Dendritic cell treated with granulocyte-macrophage colony-stimulating factor and Interleukin-4, amounts not matched to agents 40 ng/mL and 50 ng/mL, for 4 days (primary cell): Measurements from ENCODE around the gene ZBTB32.
A peak's percentile ranks its signal among the peaks of the same experiment; 100 is the strongest.

ENCODE experiments used
- H3K27ac Mint-ChIP-seq: one replicate; pipeline ENCODE4 v1.8.0; 2022; ENCODE audit warnings: mild to moderate bottlenecking, mixed read lengths
- H3K27me3 Mint-ChIP-seq: one replicate; pipeline ENCODE4 v1.8.0; 2022; ENCODE audit warnings: mild to moderate bottlenecking, mixed read lengths
- H3K36me3 Mint-ChIP-seq: one replicate; pipeline ENCODE4 v1.8.0; 2022; ENCODE audit warnings: low read depth, mixed read lengths
- H3K4me1 Mint-ChIP-seq: one replicate; pipeline ENCODE4 v1.8.0; 2022; ENCODE audit warnings: low read depth, mixed read lengths
- H3K4me3 Mint-ChIP-seq: one replicate; pipeline ENCODE4 v1.8.0; 2022; ENCODE audit warnings: mild to moderate bottlenecking, moderate library complexity, mixed read lengths
- H3K9me3 Mint-ChIP-seq: one replicate; pipeline ENCODE4 v1.8.0; 2022; ENCODE audit warnings: mixed read lengths
- intact Hi-C: fragments of 100-400 bp; cut with micrococcal nuclease; formaldehyde crosslinking; loops from one replicate; pipeline ENCODE4 v1.15.0; 2022

Gene ZBTB32

GRCh38 chr19:35712567-35713505 is 8.5 kb downstream of the ZBTB32 start:
- Mint-ChIP-seq H3K36me3 (peaks cover 7% of the 10 kb centered on the region), H3K4me3 (no peak overlapping the region), H3K27me3 (peaks cover 26% of the 10 kb centered on the region), H3K4me1 (peaks cover 31% of the 10 kb centered on the region), H3K9me3 (no peaks in the 10 kb centered on the region), H3K27ac (no peak overlapping the region)
- intact Hi-C loops = no loop called here

DNA sequence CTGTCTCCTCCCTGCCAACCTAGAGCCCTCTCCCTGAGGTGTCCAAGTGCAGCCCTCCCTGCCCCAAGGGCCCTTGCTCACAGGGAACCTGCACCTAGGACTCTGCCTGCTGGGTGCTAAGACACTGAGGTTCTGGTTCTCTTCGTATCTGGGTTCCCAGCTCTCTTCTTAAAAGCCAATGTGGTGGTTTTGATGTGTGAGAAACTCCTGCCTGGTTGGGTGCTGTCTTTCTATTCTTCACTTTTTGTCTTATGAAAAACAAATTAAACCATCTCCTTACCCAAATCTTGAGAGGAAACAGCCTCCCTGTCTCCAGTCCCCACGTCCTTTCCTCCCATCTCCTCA is 9.1 kb downstream of the ZBTB32 start:
- peaks cover 31% of the 10 kb centered on the region for H3K4me1 Mint-ChIP-seq
- peaks cover 26% of the 10 kb centered on the region for H3K27me3 Mint-ChIP-seq
- no peaks in the 10 kb centered on the region for H3K9me3 Mint-ChIP-seq
- peaks cover 7% of the 10 kb centered on the region for H3K36me3 Mint-ChIP-seq
- intact Hi-C loops = no loop called here
- H3K27ac Mint-ChIP-seq = no peak overlapping the region
- no peak overlapping the region for H3K4me3 Mint-ChIP-seq

GRCh38 chr19:35713904-35714495 is 9.6 kb downstream of the ZBTB32 start:
- peaks cover 26% of the 10 kb centered on the region for H3K27me3 Mint-ChIP-seq
- H3K4me1 Mint-ChIP-seq = peaks cover 35% of the 10 kb centered on the region
- H3K4me3 Mint-ChIP-seq = no peak overlapping the region
- peaks cover 7% of the 10 kb centered on the region for H3K36me3 Mint-ChIP-seq
- intact Hi-C loops = no loop called here
- H3K9me3 Mint-ChIP-seq = no peaks in the 10 kb centered on the region
- H3K27ac Mint-ChIP-seq = no peak overlapping the region

DNA sequence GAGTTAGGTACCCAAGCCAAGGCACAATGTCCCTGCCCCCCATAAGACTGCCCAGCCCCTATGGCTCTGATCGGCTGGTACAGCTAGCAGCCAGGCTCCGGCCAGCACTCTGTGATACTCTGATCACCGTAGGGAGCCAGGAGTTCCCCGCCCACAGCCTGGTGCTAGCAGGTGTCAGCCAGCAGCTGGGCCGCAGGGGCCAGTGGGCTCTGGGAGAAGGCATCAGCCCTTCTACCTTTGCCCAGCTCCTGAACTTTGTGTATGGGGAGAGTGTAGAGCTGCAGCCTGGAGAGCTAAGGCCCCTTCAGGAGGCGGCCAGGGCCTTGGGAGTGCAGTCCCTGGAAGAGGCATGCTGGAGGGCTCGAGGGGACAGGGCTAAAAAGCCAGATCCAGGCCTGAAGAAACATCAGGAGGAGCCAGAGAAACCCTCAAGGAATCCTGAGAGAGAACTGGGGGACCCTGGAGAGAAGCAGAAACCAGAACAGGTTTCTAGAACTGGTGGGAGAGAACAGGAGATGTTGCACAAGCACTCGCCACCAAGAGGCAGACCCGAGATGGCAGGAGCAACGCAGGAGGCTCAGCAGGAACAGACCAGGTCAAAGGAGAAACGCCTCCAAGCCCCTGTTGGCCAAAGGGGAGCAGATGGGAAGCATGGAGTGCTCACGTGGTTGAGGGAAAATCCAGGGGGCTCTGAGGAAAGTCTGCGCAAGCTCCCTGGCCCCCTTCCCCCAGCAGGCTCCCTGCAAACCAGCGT is 10.4 kb downstream of the ZBTB32 start:
- Mint-ChIP-seq H3K4me1 (peaks cover 42% of the 10 kb centered on the region), H3K27ac (no peak overlapping the region), H3K36me3 (peaks cover 13% of the 10 kb centered on the region), H3K27me3 (peaks cover 26% of the 10 kb centered on the region), H3K9me3 (no peaks in the 10 kb centered on the region), H3K4me3 (no peak overlapping the region)
- intact Hi-C loops = no loop called here

DNA sequence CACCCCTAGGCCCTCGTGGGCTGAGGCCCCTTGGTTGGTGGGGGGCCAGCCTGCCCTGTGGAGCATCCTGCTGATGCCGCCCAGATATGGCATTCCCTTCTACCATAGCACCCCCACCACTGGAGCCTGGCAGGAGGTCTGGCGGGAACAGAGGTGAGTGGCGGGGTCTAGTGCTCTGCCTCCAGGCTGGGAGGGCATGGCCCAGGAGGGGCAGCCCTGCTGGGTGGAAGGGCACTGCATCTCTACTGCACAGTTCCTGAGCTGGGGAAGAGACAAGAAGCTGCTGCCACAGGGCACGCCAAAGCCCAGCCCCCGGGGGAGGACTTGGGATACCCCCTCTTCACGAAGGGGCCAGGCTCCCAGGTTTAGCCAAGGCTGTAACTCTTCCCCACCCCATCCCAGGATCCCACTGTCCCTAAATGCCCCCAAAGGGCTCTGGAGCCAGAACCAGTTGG is 11.0 kb downstream of the ZBTB32 start:
- H3K4me1 Mint-ChIP-seq = peaks cover 47% of the 10 kb centered on the region

GRCh38 chr19:35715981-35716800 is 11.8 kb downstream of the ZBTB32 start:
- peaks cover 50% of the 10 kb centered on the region for H3K4me1 Mint-ChIP-seq

More for the DNA sequence above, 11.0 kb downstream of the ZBTB32 start:
- peaks cover 26% of the 10 kb centered on the region for H3K27me3 Mint-ChIP-seq
- no peak overlapping the region for H3K27ac Mint-ChIP-seq
- no peak overlapping the region for H3K4me3 Mint-ChIP-seq
- no peaks in the 10 kb centered on the region for H3K9me3 Mint-ChIP-seq
- peaks cover 19% of the 10 kb centered on the region for H3K36me3 Mint-ChIP-seq
- intact Hi-C loops = no loop called here

GRCh38 chr19:35716801-35717664 is 12.7 kb downstream of the ZBTB32 start:
- H3K4me1 Mint-ChIP-seq = peaks cover 54% of the 10 kb centered on the region

More at GRCh38 chr19:35715981-35716800, 11.8 kb downstream of the ZBTB32 start:
- peaks cover 25% of the 10 kb centered on the region for H3K27me3 Mint-ChIP-seq
- peak overlapping the region; percentile 87 for H3K27ac Mint-ChIP-seq
- intact Hi-C loops = loop anchor here (2.0 kb wide), 1 partner anchor 33 kb away; the partner anchor contains the start of gene LIN37
- peak overlapping the region; percentile 91 for H3K4me3 Mint-ChIP-seq
- H3K36me3 Mint-ChIP-seq = peaks cover 27% of the 10 kb centered on the region
- H3K9me3 Mint-ChIP-seq = no peaks in the 10 kb centered on the region

GRCh38 chr19:35717665-35718344 is 13.4 kb downstream of the ZBTB32 start, which contains the start of gene KMT2B:
Gene KMT2B (plus strand): TSS chr19:35718003. CDS start chr19:35718019, 16 bp downstream.
- Mint-ChIP-seq H3K9me3 (no peaks in the 10 kb centered on the region), H3K4me3 (peak within 1 kb of the TSS; percentile 91), H3K4me1 (peaks cover 54% of the 10 kb centered on the region), H3K27ac (peak within 1 kb of the TSS; percentile 87), H3K36me3 (peaks cover 43% of the 10 kb centered on the region), H3K27me3 (peaks cover 17% of the 10 kb centered on the region)
- intact Hi-C loops = loop anchor here (1.0 to 2.0 kb wide), 2 partner anchors 25 to 31 kb away; partner anchors contain the start of gene LIN37

More at GRCh38 chr19:35716801-35717664, 12.7 kb downstream of the ZBTB32 start:
- Mint-ChIP-seq H3K9me3 (no peaks in the 10 kb centered on the region), H3K27ac (peak overlapping the region; percentile 87), H3K4me3 (peak overlapping the region; percentile 91), H3K27me3 (peaks cover 22% of the 10 kb centered on the region), H3K36me3 (peaks cover 35% of the 10 kb centered on the region)
- intact Hi-C loops = loop anchor here (1.0 to 2.0 kb wide), 2 partner anchors 24 to 32 kb away; partner anchors contain the start of gene LIN37

DNA sequence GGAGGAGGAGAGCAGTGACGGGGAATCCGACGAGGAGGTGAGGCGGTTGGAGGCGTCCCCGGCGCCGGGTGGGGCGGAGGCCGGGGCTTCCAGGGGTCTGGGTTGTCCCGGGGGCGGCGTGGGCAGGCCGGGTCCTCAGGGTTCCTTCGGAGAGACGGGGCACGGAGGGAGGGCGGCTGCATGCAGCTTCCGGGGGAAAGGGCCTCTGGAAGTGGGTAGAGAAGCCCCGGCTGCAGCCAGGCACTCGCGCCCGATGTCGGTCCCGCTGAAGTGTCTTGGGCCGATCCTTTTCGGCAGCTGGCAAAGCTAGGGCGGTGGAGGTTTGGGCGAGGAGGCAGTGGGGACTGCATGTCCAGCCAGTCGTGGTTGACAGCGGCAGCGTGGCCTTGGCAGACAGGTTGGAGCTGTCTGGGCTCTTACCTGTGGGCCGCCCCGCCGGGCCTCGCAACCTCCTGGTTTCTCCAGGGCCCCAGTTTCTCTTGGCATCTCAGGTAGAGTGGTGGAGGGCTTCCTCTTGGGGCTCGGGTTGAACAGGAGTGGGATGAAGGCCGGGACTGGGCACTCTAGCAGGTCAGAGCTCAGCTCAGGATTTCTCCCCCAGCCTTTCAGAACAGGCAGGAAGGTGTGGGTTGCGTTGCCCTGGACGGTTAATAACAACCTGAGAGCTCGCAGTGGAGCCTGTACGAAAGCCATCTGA is 14.1 kb downstream of the ZBTB32 start:
- peaks cover 50% of the 10 kb centered on the region for H3K36me3 Mint-ChIP-seq
- intact Hi-C loops = no loop called here
- peak overlapping the region; percentile 81 for H3K4me3 Mint-ChIP-seq
- no peaks in the 10 kb centered on the region for H3K9me3 Mint-ChIP-seq
- H3K4me1 Mint-ChIP-seq = peaks cover 54% of the 10 kb centered on the region
- H3K27me3 Mint-ChIP-seq = peaks cover 15% of the 10 kb centered on the region
- H3K27ac Mint-ChIP-seq = peak overlapping the region; percentile 66

DNA sequence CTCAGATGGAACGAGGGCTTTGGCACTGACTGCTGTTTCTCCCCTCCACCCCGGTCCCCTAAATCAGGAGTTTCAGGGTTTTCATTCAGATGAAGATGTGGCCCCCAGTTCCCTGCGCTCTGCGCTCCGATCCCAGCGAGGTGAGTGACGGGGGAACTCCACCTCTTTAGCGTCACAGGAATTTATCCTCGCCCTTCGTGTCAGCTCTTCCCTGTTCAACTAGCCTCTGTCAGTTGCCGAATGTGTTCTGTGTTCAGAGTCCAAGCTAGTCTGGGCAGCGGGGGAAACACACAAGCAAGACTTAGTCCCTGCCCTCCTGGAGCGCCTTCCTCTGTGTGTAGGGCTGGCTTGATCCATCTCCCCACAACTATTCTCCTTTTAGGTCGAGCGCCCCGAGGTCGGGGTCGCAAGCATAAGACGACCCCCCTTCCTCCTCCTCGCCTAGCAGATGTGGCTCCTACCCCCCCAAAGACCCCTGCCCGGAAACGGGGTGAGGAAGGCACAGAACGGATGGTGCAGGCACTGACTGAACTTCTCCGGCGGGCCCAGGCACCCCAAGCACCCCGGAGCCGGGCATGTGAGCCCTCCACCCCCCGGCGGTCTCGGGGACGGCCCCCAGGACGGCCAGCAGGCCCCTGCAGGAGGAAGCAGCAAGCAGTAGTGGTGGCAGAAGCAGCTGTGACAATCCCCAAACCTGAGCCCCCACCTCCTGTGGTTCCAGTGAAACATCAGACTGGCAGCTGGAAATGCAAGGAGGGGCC is 15.2 kb downstream of the ZBTB32 start:
- Mint-ChIP-seq H3K27ac (peak overlapping the region; percentile 66), H3K9me3 (no peaks in the 10 kb centered on the region), H3K27me3 (peaks cover 5% of the 10 kb centered on the region), H3K4me1 (peaks cover 49% of the 10 kb centered on the region), H3K36me3 (peaks cover 61% of the 10 kb centered on the region), H3K4me3 (peak overlapping the region; percentile 81)
- intact Hi-C loops = no loop called here

DNA sequence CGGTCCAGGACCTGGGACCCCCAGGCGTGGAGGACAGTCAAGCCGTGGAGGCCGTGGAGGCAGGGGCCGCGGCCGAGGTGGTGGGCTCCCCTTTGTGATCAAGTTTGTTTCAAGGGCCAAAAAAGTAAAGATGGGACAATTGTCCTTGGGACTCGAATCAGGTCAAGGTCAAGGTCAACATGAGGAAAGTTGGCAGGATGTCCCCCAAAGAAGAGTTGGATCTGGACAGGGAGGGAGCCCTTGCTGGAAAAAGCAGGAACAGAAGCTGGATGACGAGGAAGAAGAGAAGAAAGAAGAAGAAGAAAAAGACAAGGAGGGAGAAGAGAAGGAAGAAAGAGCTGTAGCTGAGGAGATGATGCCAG is 15.8 kb downstream of the ZBTB32 start:
- peaks cover 66% of the 10 kb centered on the region for H3K36me3 Mint-ChIP-seq

More for the DNA sequence above, 15.8 kb downstream of the ZBTB32 start:
- H3K4me1 Mint-ChIP-seq = peaks cover 44% of the 10 kb centered on the region
- H3K9me3 Mint-ChIP-seq = no peaks in the 10 kb centered on the region
- no peak overlapping the region for H3K4me3 Mint-ChIP-seq
- H3K27ac Mint-ChIP-seq = peak overlapping the region; percentile 16
- intact Hi-C loops = no loop called here
- peaks cover 1% of the 10 kb centered on the region for H3K27me3 Mint-ChIP-seq
